ENCODE results near the gene SYTL5.

- TF ChIP-seq, protein P1, sequence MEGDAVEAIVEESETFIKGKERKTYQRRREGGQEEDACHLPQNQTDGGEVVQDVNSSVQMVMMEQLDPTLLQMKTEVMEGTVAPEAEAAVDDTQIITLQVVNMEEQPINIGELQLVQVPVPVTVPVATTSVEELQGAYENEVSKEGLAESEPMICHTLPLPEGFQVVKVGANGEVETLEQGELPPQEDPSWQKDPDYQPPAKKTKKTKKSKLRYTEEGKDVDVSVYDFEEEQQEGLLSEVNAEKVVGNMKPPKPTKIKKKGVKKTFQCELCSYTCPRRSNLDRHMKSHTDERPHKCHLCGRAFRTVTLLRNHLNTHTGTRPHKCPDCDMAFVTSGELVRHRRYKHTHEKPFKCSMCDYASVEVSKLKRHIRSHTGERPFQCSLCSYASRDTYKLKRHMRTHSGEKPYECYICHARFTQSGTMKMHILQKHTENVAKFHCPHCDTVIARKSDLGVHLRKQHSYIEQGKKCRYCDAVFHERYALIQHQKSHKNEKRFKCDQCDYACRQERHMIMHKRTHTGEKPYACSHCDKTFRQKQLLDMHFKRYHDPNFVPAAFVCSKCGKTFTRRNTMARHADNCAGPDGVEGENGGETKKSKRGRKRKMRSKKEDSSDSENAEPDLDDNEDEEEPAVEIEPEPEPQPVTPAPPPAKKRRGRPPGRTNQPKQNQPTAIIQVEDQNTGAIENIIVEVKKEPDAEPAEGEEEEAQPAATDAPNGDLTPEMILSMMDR (optimal IDR thresholded peaks at IDR 0.05 in 1 of 3, IDR thresholded peaks at IDR 0.05 in 1 of 3, conservative IDR thresholded peaks at IDR 0.05 in 1 of 3; ENCODE audit: extremely low read depth in 1 of 3, insufficient read depth in 2 of 3, low read length in 3 of 3): no peak
- TF ChIP-seq EZH2 (IDR thresholded peaks at IDR 0.05; ENCODE audit: low read length): no peak
Observed at GRCh38 chrX:38004046-38004445, 2.3 kb upstream of the SYTL5 start.
